Neural cell (in vitro differentiated cells): ENCODE data around the gene MON1A. TPM values are rescaled to one million over a fixed set of nuclear protein-coding genes. Genes with fewer than 3 reads are reported as not detected.

Source experiments
- H2AFZ ChIP-seq: fragments of 200-600, 300-800 bp; sonication (generic), shearing (Covaris generic); 2 replicates; pipeline ENCODE4 v1.6.0; 2014; ENCODE audit warnings: low read depth, mild to moderate bottlenecking, antibody characterized with exemption, low read length, moderate library complexity
- H3F3A ChIP-seq: fragments of 200-600 bp; shearing (Covaris generic); 2 replicates; pipeline ENCODE4 v1.6.1; 2016; ENCODE audit warnings: mild to moderate bottlenecking, moderate library complexity, mixed read lengths, antibody characterized with exemption, low read length; ENCODE audit not compliant: insufficient read depth, poor library complexity, severe bottlenecking
- H3K27ac ChIP-seq: fragments of 200-600, 300-800 bp; sonication (generic), shearing (Covaris generic); 2 replicates; pipeline ENCODE4 v1.5.1; 2014; ENCODE audit warnings: mild to moderate bottlenecking, low read length, moderate library complexity
- H3K27me3 ChIP-seq: fragments of 300-800, 200-600 bp; sonication (generic), shearing (Covaris generic); 2 replicates; pipeline ENCODE4 v1.6.0; 2014; ENCODE audit warnings: mild to moderate bottlenecking, low read depth, low read length, moderate library complexity; ENCODE audit not compliant: insufficient read depth
- H3K36me3 ChIP-seq: fragments of 300-800, 200-600 bp; sonication (generic), shearing (Covaris generic); 2 replicates; pipeline ENCODE4 v1.5.1; 2014; ENCODE audit warnings: mild to moderate bottlenecking, antibody characterized with exemption, low read length, moderate library complexity; ENCODE audit not compliant: insufficient read depth
- H3K4me2 ChIP-seq: fragments of 300-800, 200-600 bp; sonication (generic), shearing (Covaris generic); 2 replicates; pipeline ENCODE4 v1.6.0; 2014; ENCODE audit warnings: mild to moderate bottlenecking, low read length
- H3K4me3 ChIP-seq: fragments of 300-800, 200-600 bp; sonication (generic), shearing (Covaris generic); 2 replicates; pipeline ENCODE4 v1.5.1; 2014; ENCODE audit warnings: mild to moderate bottlenecking, low read length, moderate library complexity
- H3K79me2 ChIP-seq: fragments of 200-600 bp; shearing (Covaris generic); replicated peaks from 2 replicates; pipeline ENCODE4 v1.6.0; 2014; ENCODE audit warnings: mild to moderate bottlenecking, low read length, moderate library complexity; ENCODE audit not compliant: insufficient read depth
- H3K9ac ChIP-seq: fragments of 300-800, 200-600 bp; sonication (generic), shearing (Covaris generic); 2 replicates; pipeline ENCODE4 v1.6.1; 2016; ENCODE audit warnings: mild to moderate bottlenecking, low read length, mixed read lengths
- H3K9me2 ChIP-seq: fragments of 200-600 bp; shearing (Covaris generic); 2 replicates; pipeline ENCODE4 v1.6.1; 2016; ENCODE audit warnings: mild to moderate bottlenecking, low read length, mixed read lengths; ENCODE audit not compliant: insufficient read depth
- H3K9me3 ChIP-seq: fragments of 200-600, 300-800 bp; sonication (generic), shearing (Covaris generic); 2 replicates; pipeline ENCODE4 v1.6.1; 2016; ENCODE audit warnings: mild to moderate bottlenecking, mixed run types, low read length, moderate library complexity, mixed read lengths
- H4K20me1 ChIP-seq: fragments of 200-600 bp; shearing (Covaris generic); 2 replicates; pipeline ENCODE4 v1.6.1; 2016; ENCODE audit warnings: mild to moderate bottlenecking, mixed run types; ENCODE audit not compliant: insufficient read depth
- CTCF ChIP-seq: fragments of 450-650 bp; IDR thresholded peaks from 2 replicates; pipeline ENCODE4 v1.5.1; 2014; ENCODE audit warnings: antibody characterized with exemption, mild to moderate bottlenecking, moderate library complexity; ENCODE audit not compliant: poor library complexity, severe bottlenecking
- EP300 ChIP-seq: fragments of 450-650 bp; conservative IDR thresholded peaks from 2 replicates; pipeline ENCODE4 v1.6.1; 2014; ENCODE audit warnings: antibody characterized with exemption, mild to moderate bottlenecking, moderate library complexity; ENCODE audit not compliant: poor library complexity, severe bottlenecking
- EZH2 ChIP-seq: fragments of 200-600, 300-800 bp; shearing (Covaris generic), sonication (generic); IDR thresholded peaks from 2 replicates; pipeline ENCODE4 v1.6.1; 2014; ENCODE audit warnings: antibody characterized with exemption, low read length, borderline replicate concordance, mild to moderate bottlenecking; ENCODE audit not compliant: insufficient read depth, poor library complexity, severe bottlenecking
- MXI1 ChIP-seq: fragments of 450-650 bp; conservative IDR thresholded peaks from 2 replicates; pipeline ENCODE4 v1.6.1; 2014; ENCODE audit warnings: antibody characterized with exemption, mild to moderate bottlenecking; ENCODE audit not compliant: poor library complexity, severe bottlenecking
- POLR2AphosphoS5 ChIP-seq: IDR thresholded peaks from 2 replicates; pipeline ENCODE4 v1.6.1; 2012
- RAD21 ChIP-seq: fragments of 450-650 bp; conservative IDR thresholded peaks from 2 replicates; pipeline ENCODE4 v1.6.1; 2014; ENCODE audit warnings: antibody characterized with exemption, mild to moderate bottlenecking, moderate library complexity
- REST ChIP-seq: IDR thresholded peaks from 2 replicates; pipeline ENCODE4 v1.6.1; 2012; ENCODE audit warnings: borderline replicate concordance
- SMC3 ChIP-seq: fragments of 450-650 bp; conservative IDR thresholded peaks from 2 replicates; pipeline ENCODE4 v1.6.1; 2014; ENCODE audit warnings: antibody characterized with exemption, mild to moderate bottlenecking, moderate library complexity; ENCODE audit not compliant: poor library complexity
- TAF1 ChIP-seq: IDR thresholded peaks from 2 replicates; pipeline ENCODE4 v1.6.1; 2012; ENCODE audit warnings: low read depth
- polyA plus RNA-seq: library from polyadenylated mRNA; depleted of rRNA; stranded (reverse); fragments of >200 nt; gene quantifications from 2 replicates; pipeline ENCODE4 v1.2.3, GENCODE V29; 2014

The MON1A gene
- polyA plus RNA-seq, 1 donor from 2014 or later, result 35.4 TPM

GRCh38 chr3:49867871-49868321, 61.7 kb downstream of the MON1A start:
- Histone ChIP-seq H3K9me2 (no peaks in the 10 kb centered on the region), H3K27me3 (no peaks in the 10 kb centered on the region), H3K4me2 (peak overlapping the region; percentile 84), H3F3A (no peaks in the 10 kb centered on the region), H3K9ac (peak overlapping the region; percentile 88), H3K27ac (peak overlapping the region; percentile 71), H3K4me3 (peak overlapping the region; percentile 94), H4K20me1 (no peaks in the 10 kb centered on the region), H3K79me2 (peaks cover 55% of the 10 kb centered on the region), H3K36me3 (no peaks in the 10 kb centered on the region), H3K9me3 (no peaks in the 10 kb centered on the region), H2AFZ (no peak overlapping the region)
- TF ChIP-seq EZH2, result no peak
- peak; percentile 51 for TF ChIP-seq REST

GRCh38 chr3:49867400-49867799, 62.2 kb downstream of the MON1A start:
- H3K4me2 ChIP-seq, result peak overlapping the region; percentile 84
- H3K9ac ChIP-seq, result peak overlapping the region; percentile 88
- TF ChIP-seq POLR2AphosphoS5 (no peak), RAD21 (peak; percentile 11), REST (no peak), EP300 (peak; percentile 11), EZH2 (no peak), TAF1 (no peak), CTCF (no peak), MXI1 (no peak), SMC3 (no peak)
- H3K9me3 ChIP-seq, result no peaks in the 10 kb centered on the region
- no peaks in the 10 kb centered on the region for H3K36me3 ChIP-seq
- H3F3A ChIP-seq, result no peaks in the 10 kb centered on the region
- H4K20me1 ChIP-seq, result no peaks in the 10 kb centered on the region
- peak overlapping the region; percentile 71 for H3K27ac ChIP-seq
- H3K79me2 ChIP-seq, result peaks cover 55% of the 10 kb centered on the region
- peak overlapping the region; percentile 94 for H3K4me3 ChIP-seq
- no peaks in the 10 kb centered on the region for H3K9me2 ChIP-seq
- no peaks in the 10 kb centered on the region for H3K27me3 ChIP-seq
- no peak overlapping the region for H2AFZ ChIP-seq
